ENCODE data around the gene PRSS50.

PRSS50 gene

DNA sequence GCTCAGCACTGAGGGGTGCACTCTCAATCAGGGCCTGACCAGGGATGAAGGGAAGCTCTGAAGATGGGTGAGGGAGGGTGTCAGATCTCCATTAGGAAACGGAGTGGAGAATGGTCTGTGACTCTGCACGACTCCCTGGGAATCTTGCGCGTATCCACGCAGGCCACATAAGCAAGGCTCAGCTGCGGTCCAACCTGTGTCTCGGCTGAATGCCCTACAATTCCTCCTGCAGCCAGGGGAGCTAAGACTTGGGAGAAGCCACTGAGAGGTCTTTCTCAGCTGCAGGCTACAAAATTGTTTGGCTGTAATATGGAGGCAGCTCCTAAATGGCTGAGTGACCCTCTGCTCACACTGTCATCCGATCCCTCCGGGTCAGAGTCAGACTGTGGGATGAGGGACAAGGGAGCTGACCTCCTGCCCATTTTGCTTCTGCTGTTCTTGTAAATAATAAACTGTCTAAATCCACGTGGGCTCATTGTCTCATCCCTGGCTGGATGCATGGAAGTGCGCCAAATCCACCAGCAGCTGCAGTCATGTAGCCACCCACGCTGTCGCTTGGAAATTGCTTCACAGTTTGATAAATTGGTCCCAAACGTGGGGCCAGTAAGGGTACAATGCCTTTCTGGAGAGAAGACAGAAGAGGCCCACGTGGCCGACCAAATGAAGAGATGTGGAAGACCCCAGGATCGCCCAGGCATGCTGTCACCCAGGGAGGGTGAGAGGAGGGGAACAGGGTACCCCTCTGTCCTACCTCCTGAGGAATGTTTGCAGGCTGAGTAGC lies 54.7 kb downstream of the PRSS50 start:
- Histone ChIP-seq H3K4me1 (ENCODE audit: insufficient read depth, low read length) (peaks cover 37% of the 10 kb centered on the region), H3K9me3 (ENCODE audit: insufficient read depth, low read depth, low read length) (no peaks in the 10 kb centered on the region), H3K9ac (ENCODE audit: low read depth, low read length) (no peak overlapping the region), H3K36me3 (ENCODE audit: insufficient read depth, low read depth, low read length) (no peaks in the 10 kb centered on the region), H3K27ac (ENCODE audit: low read length) (no peak overlapping the region), H3K27me3 (ENCODE audit: insufficient read depth, low read length) (no peaks in the 10 kb centered on the region), H3K4me3 (ENCODE audit: low read length) (no peak overlapping the region)

Measured in iPS-20b (cell line).